Stimulated activated memory B cell treated with anti-CD40 and anti-IgM and Interleukin-4, amounts not matched to agents 10 μg/mL and 1 μg/mL and 100 μg/mL, for 72 hours (primary cell): ENCODE data around the gene RPS10.
"Not testable (repeated sequence)": the region's sequence is repeated elsewhere in the genome, so short reads cannot be mapped to it uniquely, and the experiment has no call there.

Experiments
- ATAC-seq: fragments of 150-1000 bp; cut with Tn5 transposase; 2 replicates; pipeline ENCODE4 v1.10.0; 2021
- H3K27ac Mint-ChIP-seq: one replicate; pipeline ENCODE4 v1.8.0; 2022; ENCODE audit warnings: mild to moderate bottlenecking, mixed read lengths
- H3K27me3 Mint-ChIP-seq: one replicate; pipeline ENCODE4 v1.8.0; 2022; ENCODE audit warnings: mixed read lengths
- H3K36me3 Mint-ChIP-seq: one replicate; pipeline ENCODE4 v1.8.0; 2022; ENCODE audit warnings: mixed read lengths
- H3K4me1 Mint-ChIP-seq: one replicate; pipeline ENCODE4 v1.8.0; 2022; ENCODE audit warnings: mixed read lengths
- H3K4me3 Mint-ChIP-seq: one replicate; pipeline ENCODE4 v1.8.0; 2022; ENCODE audit warnings: mild to moderate bottlenecking, moderate library complexity, mixed read lengths
- H3K9me3 Mint-ChIP-seq: one replicate; pipeline ENCODE4 v1.8.0; 2022; ENCODE audit warnings: mixed read lengths

Gene RPS10

DNA sequence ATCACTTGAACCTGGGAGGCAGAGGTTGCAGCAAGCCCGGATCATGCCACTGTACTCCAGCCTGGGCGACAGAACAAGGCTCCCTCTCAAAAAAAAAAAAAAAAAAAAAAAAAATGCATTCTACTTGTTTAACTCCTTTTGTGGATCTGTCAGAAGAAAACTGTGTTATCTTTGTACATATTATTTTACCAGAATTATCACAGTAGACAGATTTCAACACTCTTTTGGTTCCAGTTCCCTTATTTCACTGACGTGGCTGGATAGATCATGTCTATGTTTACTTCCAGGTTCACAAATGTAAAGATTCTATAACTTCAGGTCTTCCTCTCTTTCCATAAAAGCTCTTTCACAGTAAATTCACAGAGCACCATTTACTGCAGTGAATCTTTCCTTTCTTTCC is 51.8 kb downstream of the RPS10 start:
- no peaks in the 10 kb centered on the region for H3K9me3 Mint-ChIP-seq
- H3K36me3 Mint-ChIP-seq: peaks cover 6% of the 10 kb centered on the region
- peak; percentile 54 for ATAC-seq
- H3K4me1 Mint-ChIP-seq: peaks cover 11% of the 10 kb centered on the region
- H3K27ac Mint-ChIP-seq: no peak overlapping the region
- H3K4me3 Mint-ChIP-seq: no peak overlapping the region
- H3K27me3 Mint-ChIP-seq: no peaks in the 10 kb centered on the region

DNA sequence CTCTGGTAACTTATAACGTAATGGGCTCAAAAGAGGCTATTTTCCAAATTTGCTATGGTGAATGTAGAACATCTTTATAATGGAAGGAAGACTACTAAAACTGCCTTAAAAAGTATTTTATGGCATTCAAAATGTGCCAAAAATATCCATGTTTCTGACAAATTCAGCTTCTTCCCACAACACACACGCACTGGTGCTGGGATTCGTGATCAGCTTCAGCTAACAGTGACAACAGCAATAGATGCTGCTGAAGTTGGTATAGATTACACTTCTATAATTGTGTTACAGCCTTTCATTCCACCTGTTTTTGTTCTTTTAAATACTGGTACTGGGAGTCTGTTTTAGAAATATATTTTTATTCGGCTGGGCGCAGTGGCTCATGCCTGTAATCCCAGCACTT is 52.4 kb downstream of the RPS10 start:
- no peak overlapping the region for H3K4me3 Mint-ChIP-seq
- peaks cover 6% of the 10 kb centered on the region for H3K4me1 Mint-ChIP-seq
- peaks cover 6% of the 10 kb centered on the region for H3K36me3 Mint-ChIP-seq
- no peak for ATAC-seq
- H3K27me3 Mint-ChIP-seq: no peaks in the 10 kb centered on the region
- no peak overlapping the region for H3K27ac Mint-ChIP-seq
- no peaks in the 10 kb centered on the region for H3K9me3 Mint-ChIP-seq

DNA sequence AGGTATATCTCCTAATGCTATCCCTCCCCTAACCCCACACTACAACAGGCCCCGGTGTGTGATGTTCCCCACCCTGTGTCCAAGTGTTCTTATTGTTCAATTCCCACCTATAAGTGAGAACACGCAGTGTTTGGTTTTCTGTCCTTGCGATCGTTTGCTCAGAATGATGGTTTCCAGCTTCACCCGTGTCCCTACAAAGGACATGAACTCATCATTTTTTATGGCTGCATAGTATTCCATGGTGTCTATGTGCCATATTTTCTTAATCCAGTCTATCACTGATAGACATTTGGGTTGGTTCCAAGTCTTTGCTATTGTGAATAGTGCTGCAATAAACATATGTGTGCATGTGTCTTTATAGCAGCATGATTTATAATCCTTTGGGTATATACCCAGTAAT is 54.0 kb downstream of the RPS10 start:
- H3K27ac Mint-ChIP-seq, H3K4me1 Mint-ChIP-seq, H3K4me3 Mint-ChIP-seq, H3K27me3 Mint-ChIP-seq, H3K9me3 Mint-ChIP-seq, ATAC-seq: not testable (repeated sequence)
- peaks cover 11% of the 10 kb centered on the region for H3K36me3 Mint-ChIP-seq

DNA sequence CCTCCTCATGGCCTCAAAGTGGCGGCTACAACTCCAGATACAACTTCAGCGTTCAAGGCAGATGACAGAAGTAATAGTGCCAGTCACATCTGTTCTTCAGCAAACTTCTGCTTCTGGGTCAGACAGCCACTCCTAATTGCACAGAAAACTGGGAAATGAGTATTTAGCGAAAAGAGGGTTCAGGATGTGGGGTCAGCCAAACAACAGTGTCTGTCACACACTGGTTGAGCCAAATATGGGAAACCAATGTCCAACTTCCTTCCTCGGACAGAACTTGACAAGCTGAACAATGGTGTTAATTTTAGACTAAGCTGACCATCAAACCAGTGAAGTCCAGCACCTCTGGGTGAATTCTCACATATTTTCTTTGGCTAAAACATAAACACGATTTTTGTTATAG is 55.5 kb downstream of the RPS10 start:
- no peak for ATAC-seq
- no peak overlapping the region for H3K27ac Mint-ChIP-seq
- H3K36me3 Mint-ChIP-seq: peaks cover 17% of the 10 kb centered on the region
- no peaks in the 10 kb centered on the region for H3K9me3 Mint-ChIP-seq
- H3K4me1 Mint-ChIP-seq: peaks cover 17% of the 10 kb centered on the region
- no peaks in the 10 kb centered on the region for H3K27me3 Mint-ChIP-seq
- no peak overlapping the region for H3K4me3 Mint-ChIP-seq

DNA sequence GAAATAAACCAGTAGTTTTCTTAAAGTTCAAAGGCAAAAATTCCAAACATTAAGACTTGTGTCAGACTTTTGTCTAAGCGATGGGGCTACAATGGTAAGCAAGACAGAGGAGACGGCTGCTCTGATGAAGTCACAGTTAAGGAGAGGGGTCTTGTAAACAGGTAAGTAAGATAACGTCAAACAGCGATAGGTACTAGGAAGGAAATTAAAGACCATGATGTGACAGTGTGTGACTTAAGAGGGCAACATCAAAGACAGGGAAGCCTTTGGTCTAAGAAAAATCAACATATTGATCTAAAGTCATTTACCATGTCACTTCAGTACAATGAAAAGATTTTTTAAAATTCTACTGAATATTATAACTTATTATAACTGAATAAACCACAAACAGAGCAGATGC is 56.5 kb downstream of the RPS10 start:
- no peaks in the 10 kb centered on the region for H3K27me3 Mint-ChIP-seq
- no peaks in the 10 kb centered on the region for H3K9me3 Mint-ChIP-seq
- H3K4me3 Mint-ChIP-seq: no peak overlapping the region
- no peak for ATAC-seq
- H3K27ac Mint-ChIP-seq: no peak overlapping the region
- peaks cover 17% of the 10 kb centered on the region for H3K36me3 Mint-ChIP-seq
- H3K4me1 Mint-ChIP-seq: peaks cover 20% of the 10 kb centered on the region
